HepG2 (cell line): ENCODE measurements around the gene TFDP2.

Experiments used
- JUN ChIP-seq: sonication (generic); formaldehyde crosslinking; IDR thresholded peaks from 2 replicates; pipeline ENCODE4 v1.4.0; 2020; ENCODE audit warnings: mild to moderate bottlenecking, missing genetic modification reagents
- KLF6 ChIP-seq: IDR thresholded peaks from 2 replicates; pipeline ENCODE4 v1.8.0; 2016; ENCODE audit warnings: missing biosample characterization, missing genetic modification reagents
- NFYB ChIP-seq: sonication (generic); formaldehyde crosslinking; IDR thresholded peaks from 2 replicates; pipeline ENCODE4 v1.4.0; 2020; ENCODE audit warnings: missing genetic modification reagents
- PRMT3 ChIP-seq: sonication (generic); formaldehyde crosslinking; IDR thresholded peaks from 2 replicates; pipeline ENCODE4 v1.8.1; 2022; ENCODE audit warnings: low read depth, mild to moderate bottlenecking, moderate library complexity, missing genetic modification reagents, borderline replicate concordance
- SAP130 ChIP-seq: IDR thresholded peaks from 2 replicates; pipeline ENCODE4 v1.6.1; 2016; ENCODE audit warnings: low read depth
- ZMYM4 ChIP-seq: sonication (generic); formaldehyde crosslinking; IDR thresholded peaks from 2 replicates; pipeline ENCODE4 v1.8.1; 2023; ENCODE audit warnings: mild to moderate bottlenecking, missing genetic modification reagents
- ZNF337 ChIP-seq: sonication (generic); formaldehyde crosslinking; IDR thresholded peaks from 2 replicates; pipeline ENCODE4 v1.5.1; 2020; ENCODE audit warnings: missing genetic modification reagents, low read depth, mild to moderate bottlenecking, borderline replicate concordance
- TF ChIP-seq, protein P1 (sequence below): sonication (generic); formaldehyde crosslinking; IDR thresholded peaks from 2 replicates; pipeline ENCODE4 v1.4.0; 2020; ENCODE audit warnings: missing genetic modification reagents
- TF ChIP-seq, protein P2 (sequence below): sonication (generic); formaldehyde crosslinking; IDR thresholded peaks from 2 replicates; pipeline ENCODE4 v1.5.0; 2020; ENCODE audit warnings: mild to moderate bottlenecking, missing genetic modification reagents, moderate library complexity
- TF ChIP-seq, protein P3 (sequence below): IDR thresholded peaks from 2 replicates; pipeline ENCODE4 v1.6.1; 2016

DNA sequence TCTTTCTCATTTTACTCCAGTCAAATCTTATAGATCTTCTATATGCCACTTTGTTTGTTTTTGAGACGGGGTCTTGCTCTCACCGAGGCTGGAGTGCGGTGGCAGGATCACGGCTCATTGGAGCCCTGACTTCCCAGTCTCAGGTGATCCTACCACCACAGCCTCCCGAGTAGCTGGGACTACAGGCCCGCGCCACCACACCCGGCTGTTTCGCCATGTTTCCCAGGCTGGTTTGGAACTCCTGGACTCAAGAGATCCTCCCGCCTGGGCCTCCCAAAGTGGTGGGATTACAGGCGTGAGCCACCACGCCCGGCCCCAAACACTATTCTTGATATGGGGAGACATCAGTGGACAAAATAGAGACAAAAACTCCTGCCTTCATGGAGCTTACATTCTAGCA is 927 bp upstream of the TFDP2 start:
- TF ChIP-seq KLF6 (CRISPR knock-in tag), result no peak
- TF ChIP-seq, protein P1, sequence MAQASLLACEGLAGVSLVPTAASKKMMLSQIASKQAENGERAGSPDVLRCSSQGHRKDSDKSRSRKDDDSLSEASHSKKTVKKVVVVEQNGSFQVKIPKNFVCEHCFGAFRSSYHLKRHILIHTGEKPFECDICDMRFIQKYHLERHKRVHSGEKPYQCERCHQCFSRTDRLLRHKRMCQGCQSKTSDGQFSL (CRISPR knock-in tag), result no peak
- TF ChIP-seq ZNF337, result no peak
- TF ChIP-seq, protein P2, sequence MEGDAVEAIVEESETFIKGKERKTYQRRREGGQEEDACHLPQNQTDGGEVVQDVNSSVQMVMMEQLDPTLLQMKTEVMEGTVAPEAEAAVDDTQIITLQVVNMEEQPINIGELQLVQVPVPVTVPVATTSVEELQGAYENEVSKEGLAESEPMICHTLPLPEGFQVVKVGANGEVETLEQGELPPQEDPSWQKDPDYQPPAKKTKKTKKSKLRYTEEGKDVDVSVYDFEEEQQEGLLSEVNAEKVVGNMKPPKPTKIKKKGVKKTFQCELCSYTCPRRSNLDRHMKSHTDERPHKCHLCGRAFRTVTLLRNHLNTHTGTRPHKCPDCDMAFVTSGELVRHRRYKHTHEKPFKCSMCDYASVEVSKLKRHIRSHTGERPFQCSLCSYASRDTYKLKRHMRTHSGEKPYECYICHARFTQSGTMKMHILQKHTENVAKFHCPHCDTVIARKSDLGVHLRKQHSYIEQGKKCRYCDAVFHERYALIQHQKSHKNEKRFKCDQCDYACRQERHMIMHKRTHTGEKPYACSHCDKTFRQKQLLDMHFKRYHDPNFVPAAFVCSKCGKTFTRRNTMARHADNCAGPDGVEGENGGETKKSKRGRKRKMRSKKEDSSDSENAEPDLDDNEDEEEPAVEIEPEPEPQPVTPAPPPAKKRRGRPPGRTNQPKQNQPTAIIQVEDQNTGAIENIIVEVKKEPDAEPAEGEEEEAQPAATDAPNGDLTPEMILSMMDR (CRISPR knock-in tag), result no peak
- TF ChIP-seq ZMYM4 (CRISPR knock-in tag), result no peak
- TF ChIP-seq SAP130 (CRISPR knock-in tag), result no peak
- TF ChIP-seq, protein P3, sequence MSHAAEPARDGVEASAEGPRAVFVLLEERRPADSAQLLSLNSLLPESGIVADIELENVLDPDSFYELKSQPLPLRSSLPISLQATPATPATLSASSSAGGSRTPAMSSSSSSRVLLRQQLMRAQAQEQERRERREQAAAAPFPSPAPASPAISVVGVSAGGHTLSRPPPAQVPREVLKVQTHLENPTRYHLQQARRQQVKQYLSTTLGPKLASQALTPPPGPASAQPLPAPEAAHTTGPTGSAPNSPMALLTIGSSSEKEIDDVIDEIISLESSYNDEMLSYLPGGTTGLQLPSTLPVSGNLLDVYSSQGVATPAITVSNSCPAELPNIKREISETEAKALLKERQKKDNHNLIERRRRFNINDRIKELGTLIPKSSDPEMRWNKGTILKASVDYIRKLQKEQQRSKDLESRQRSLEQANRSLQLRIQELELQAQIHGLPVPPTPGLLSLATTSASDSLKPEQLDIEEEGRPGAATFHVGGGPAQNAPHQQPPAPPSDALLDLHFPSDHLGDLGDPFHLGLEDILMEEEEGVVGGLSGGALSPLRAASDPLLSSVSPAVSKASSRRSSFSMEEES (CRISPR knock-in tag), result no peak
- TF ChIP-seq JUN, result no peak
- TF ChIP-seq PRMT3 (CRISPR knock-in tag), result no peak
- TF ChIP-seq NFYB (CRISPR knock-in tag), result no peak
